ENCODE measurements around the gene PCDHGB7.
"Not testable (repeated sequence)": the region's sequence is repeated elsewhere in the genome, so short reads cannot be mapped to it uniquely, and the experiment has no call there.

The PCDHGB7 gene

DNA sequence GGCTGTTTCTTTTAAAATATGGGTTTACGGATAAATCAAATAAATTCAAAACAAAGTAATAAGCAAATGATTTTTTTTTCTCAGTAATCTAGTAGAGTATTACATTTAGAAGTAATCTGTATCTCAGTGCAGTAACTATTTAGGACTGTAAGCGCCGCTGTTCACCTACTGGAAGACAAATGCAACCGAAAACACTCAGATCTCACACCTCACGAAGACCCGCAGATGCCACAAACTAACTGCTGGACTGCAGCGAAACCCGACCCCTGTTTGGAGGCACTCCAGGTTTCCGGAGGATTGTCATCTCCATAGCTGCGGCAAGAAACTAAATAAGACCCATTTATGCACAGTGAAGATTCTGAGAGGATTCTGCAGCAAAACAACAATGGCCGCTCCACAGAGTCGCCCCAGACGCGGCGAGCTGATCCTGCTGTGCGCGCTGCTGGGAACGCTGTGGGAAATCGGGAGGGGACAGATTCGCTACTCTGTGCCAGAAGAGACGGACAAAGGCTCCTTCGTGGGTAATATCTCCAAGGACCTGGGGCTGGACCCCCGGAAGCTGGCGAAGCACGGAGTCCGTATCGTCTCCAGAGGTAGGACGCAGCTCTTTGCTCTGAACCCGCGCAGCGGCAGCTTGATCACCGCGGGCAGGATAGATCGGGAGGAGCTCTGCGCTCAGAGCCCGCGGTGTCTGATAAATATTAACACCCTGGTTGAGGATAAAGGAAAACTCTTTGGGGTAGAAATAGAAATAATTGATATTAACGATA lies 24.9 kb upstream of the PCDHGB7 start, which contains the start of gene PCDHGA8:
Gene PCDHGA8 (plus strand): TSS at position 205 of the 770 bp plus-strand sequence. CDS start 181 bp downstream, at position 386.
- H3K4me3 ChIP-seq (ENCODE audit: low read depth, low read length), result no peak within 1 kb of the TSS
- peak; percentile 8 for TF ChIP-seq CTCF (conservative IDR thresholded peaks at IDR 0.05; ENCODE audit: low read depth, low read length)
- DNase-seq (ENCODE audit: low read depth), result peak; percentile 8

GRCh38 chr5:141393267-141393666 lies 24.2 kb upstream of the PCDHGB7 start:
- H3K4me3 ChIP-seq (ENCODE audit: low read depth, low read length), result no peak overlapping the region
- DNase-seq (ENCODE audit: low read depth), result no peak
- TF ChIP-seq CTCF (conservative IDR thresholded peaks at IDR 0.05; ENCODE audit: low read depth, low read length), result no peak

GRCh38 chr5:141394401-141395187 lies 22.9 kb upstream of the PCDHGB7 start:
- not testable (repeated sequence) for DNase-seq (ENCODE audit: low read depth); H3K4me3 ChIP-seq (ENCODE audit: low read depth, low read length)

GRCh38 chr5:141397756-141398551 lies 19.5 kb upstream of the PCDHGB7 start, which contains the start of gene PCDHGB5:
TSS of gene PCDHGB5 (plus strand) at chr5:141397947. CDS start at chr5:141398128, 181 bp downstream.
- peak; percentile 68 for DNase-seq (ENCODE audit: low read depth)
- H3K4me3 ChIP-seq (ENCODE audit: low read depth, low read length), result peak within 1 kb of the TSS; percentile 49

GRCh38 chr5:141398608-141399007 lies 18.9 kb upstream of the PCDHGB7 start:
- no peak for DNase-seq (ENCODE audit: low read depth)
- TF ChIP-seq CTCF (conservative IDR thresholded peaks at IDR 0.05; ENCODE audit: low read depth, low read length), result no peak
- H3K4me3 ChIP-seq (ENCODE audit: low read depth, low read length), result no peak overlapping the region

More at GRCh38 chr5:141397756-141398551, 19.5 kb upstream of the PCDHGB7 start, which contains the start of gene PCDHGB5:
- TF ChIP-seq CTCF (conservative IDR thresholded peaks at IDR 0.05; ENCODE audit: low read depth, low read length), result peak; percentile 67

DNA sequence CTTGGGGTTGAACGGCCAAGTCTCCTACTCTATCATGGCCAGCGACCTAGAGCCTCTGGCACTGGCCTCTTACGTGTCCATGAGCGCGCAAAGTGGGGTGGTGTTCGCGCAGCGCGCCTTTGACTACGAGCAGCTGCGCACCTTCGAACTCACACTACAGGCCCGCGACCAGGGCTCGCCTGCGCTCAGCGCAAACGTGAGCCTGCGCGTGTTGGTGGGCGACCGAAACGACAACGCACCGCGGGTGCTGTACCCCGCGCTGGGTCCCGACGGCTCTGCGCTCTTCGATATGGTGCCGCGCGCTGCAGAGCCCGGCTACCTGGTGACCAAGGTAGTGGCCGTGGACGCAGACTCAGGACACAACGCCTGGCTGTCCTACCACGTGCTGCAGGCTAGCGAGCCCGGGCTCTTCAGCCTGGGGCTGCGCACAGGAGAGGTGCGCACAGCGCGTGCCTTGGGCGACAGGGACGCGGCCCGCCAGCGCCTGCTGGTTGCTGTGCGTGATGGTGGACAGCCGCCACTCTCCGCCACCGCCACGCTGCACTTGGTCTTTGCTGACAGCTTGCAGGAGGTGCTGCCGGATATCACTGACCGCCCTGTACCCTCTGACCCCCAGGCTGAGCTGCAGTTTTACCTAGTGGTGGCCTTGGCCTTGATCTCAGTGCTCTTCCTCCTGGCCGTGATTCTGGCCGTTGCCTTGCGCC lies 17.8 kb upstream of the PCDHGB7 start:
- TF ChIP-seq CTCF (conservative IDR thresholded peaks at IDR 0.05; ENCODE audit: low read depth, low read length), result no peak
- H3K4me3 ChIP-seq (ENCODE audit: low read depth, low read length), result no peak overlapping the region
- no peak for DNase-seq (ENCODE audit: low read depth)
